Effector memory CD4-positive, alpha-beta T cell (primary cell): ENCODE data around the gene MAMSTR.
"Not testable (repeated sequence)": the region's sequence is repeated elsewhere in the genome, so short reads cannot be mapped to it uniquely, and the experiment has no call there.

Experiments
- DNase-seq, 3 donors: peaks; one replicate each; pipeline ENCODE4 v3.0.0-alpha.2; 2020
- H3K27ac ChIP-seq: 2 replicates; pipeline ENCODE4 v1.7.0; 2013; ENCODE audit warnings: mild to moderate bottlenecking, low read length, moderate library complexity; ENCODE audit not compliant: insufficient read depth, poor library complexity, severe bottlenecking
- H3K27me3 ChIP-seq: replicated peaks from 2 replicates; pipeline ENCODE4 v1.7.0; 2013; ENCODE audit warnings: mild to moderate bottlenecking, low read length; ENCODE audit not compliant: insufficient read depth, control insufficient read depth, poor library complexity, severe bottlenecking
- H3K36me3 ChIP-seq: 2 replicates; pipeline ENCODE4 v1.7.0; 2013; ENCODE audit warnings: mild to moderate bottlenecking, low read length, moderate library complexity; ENCODE audit not compliant: control insufficient read depth, insufficient read depth
- H3K4me1 ChIP-seq: 2 replicates; pipeline ENCODE4 v1.7.0; 2013; ENCODE audit warnings: low read length, mild to moderate bottlenecking; ENCODE audit not compliant: control insufficient read depth, insufficient read depth, poor library complexity, severe bottlenecking
- H3K4me3 ChIP-seq: 2 replicates; pipeline ENCODE4 v1.7.0; 2013; ENCODE audit warnings: low read length, low read depth, mild to moderate bottlenecking; ENCODE audit not compliant: insufficient read depth, poor library complexity, severe bottlenecking
- H3K9me3 ChIP-seq: 2 replicates; pipeline ENCODE4 v1.7.0; 2013; ENCODE audit warnings: mild to moderate bottlenecking, low read length, moderate library complexity; ENCODE audit not compliant: control insufficient read depth

The MAMSTR gene

GRCh38 chr19:48686637-48687036, 32.9 kb downstream of the MAMSTR start:
- H3K4me1 ChIP-seq, H3K27ac ChIP-seq, DNase-seq, H3K9me3 ChIP-seq, H3K27me3 ChIP-seq, H3K36me3 ChIP-seq, H3K4me3 ChIP-seq: not testable (repeated sequence)

GRCh38 chr19:48686088-48686487, 33.4 kb downstream of the MAMSTR start:
- Histone ChIP-seq H3K4me3 (no peak overlapping the region), H3K36me3 (no peaks in the 10 kb centered on the region), H3K4me1 (no peaks in the 10 kb centered on the region), H3K27ac (no peak overlapping the region), H3K27me3 (no peaks in the 10 kb centered on the region), H3K9me3 (no peaks in the 10 kb centered on the region)
- no peak for DNase-seq

- Histone ChIP-seq H3K4me1 (no peaks in the 10 kb centered on the region), H3K36me3 (no peaks in the 10 kb centered on the region), H3K27ac (no peak overlapping the region), H3K27me3 (no peaks in the 10 kb centered on the region), H3K9me3 (no peaks in the 10 kb centered on the region), H3K4me3 (no peak overlapping the region)
- DNase-seq = no peak
Observed at GRCh38 chr19:48685583-48685982, 33.9 kb downstream of the MAMSTR start.

- Histone ChIP-seq H3K27ac (no peak overlapping the region), H3K9me3 (no peaks in the 10 kb centered on the region), H3K36me3 (no peaks in the 10 kb centered on the region), H3K27me3 (no peaks in the 10 kb centered on the region), H3K4me3 (no peak overlapping the region), H3K4me1 (no peaks in the 10 kb centered on the region)
- DNase-seq = no peak
Observed at GRCh38 chr19:48683349-48683748, 36.2 kb downstream of the MAMSTR start.

- Histone ChIP-seq H3K4me1 (no peaks in the 10 kb centered on the region), H3K36me3 (no peaks in the 10 kb centered on the region), H3K9me3 (no peaks in the 10 kb centered on the region), H3K27ac (no peak overlapping the region), H3K27me3 (no peaks in the 10 kb centered on the region), H3K4me3 (no peak overlapping the region)
- DNase-seq = no peak
Observed at GRCh38 chr19:48681127-48681470, 38.4 kb downstream of the MAMSTR start.

- no peak for DNase-seq
- Histone ChIP-seq H3K4me3 (no peak overlapping the region), H3K4me1 (no peaks in the 10 kb centered on the region), H3K27me3 (no peaks in the 10 kb centered on the region), H3K9me3 (no peaks in the 10 kb centered on the region), H3K36me3 (no peaks in the 10 kb centered on the region), H3K27ac (no peak overlapping the region)
Observed at GRCh38 chr19:48680436-48681126, 38.9 kb downstream of the MAMSTR start.

GRCh38 chr19:48680006-48680405, 39.5 kb downstream of the MAMSTR start:
- not testable (repeated sequence) for H3K4me1 ChIP-seq, H3K27me3 ChIP-seq, H3K9me3 ChIP-seq, H3K27ac ChIP-seq, H3K4me3 ChIP-seq, DNase-seq, H3K36me3 ChIP-seq

- H3K9me3 ChIP-seq = no peaks in the 10 kb centered on the region
- H3K4me3 ChIP-seq = no peak overlapping the region
- no peaks in the 10 kb centered on the region for H3K27me3 ChIP-seq
- no peak overlapping the region for H3K27ac ChIP-seq
- H3K36me3 ChIP-seq = no peaks in the 10 kb centered on the region
- no peak for DNase-seq
- no peaks in the 10 kb centered on the region for H3K4me1 ChIP-seq
Observed at GRCh38 chr19:48678201-48678600, 41.3 kb downstream of the MAMSTR start.

GRCh38 chr19:48676887-48677286, 42.6 kb downstream of the MAMSTR start:
- Histone ChIP-seq H3K27ac (no peak overlapping the region), H3K9me3 (no peaks in the 10 kb centered on the region), H3K4me3 (no peak overlapping the region), H3K27me3 (no peaks in the 10 kb centered on the region), H3K4me1 (no peaks in the 10 kb centered on the region), H3K36me3 (no peaks in the 10 kb centered on the region)
- no peak for DNase-seq

GRCh38 chr19:48676487-48676886, 43.0 kb downstream of the MAMSTR start:
- Histone ChIP-seq H3K27me3 (no peaks in the 10 kb centered on the region), H3K36me3 (no peaks in the 10 kb centered on the region), H3K9me3 (no peaks in the 10 kb centered on the region), H3K4me3 (no peak overlapping the region), H3K4me1 (no peaks in the 10 kb centered on the region), H3K27ac (no peak overlapping the region)
- no peak for DNase-seq
